Uterus (tissue), 4 donors: ENCODE measurements around the gene SLC17A7. TPM values are rescaled to one million over a fixed set of nuclear protein-coding genes. Genes with fewer than 3 reads are reported as not detected.
"Not testable (repeated sequence)": the region's sequence is repeated elsewhere in the genome, so short reads cannot be mapped to it uniquely, and the experiment has no call there.

ENCODE experiments used
- DNase-seq, 2 donors: peaks; one replicate each; pipeline ENCODE4 v3.0.0-alpha.2; 2019 to 2020
- H3K27ac ChIP-seq, 2 donors: fragments of 200-600 bp; sonication (generic); 1 replicate in 1 of 2; 2 replicates in 1 of 2; pipeline ENCODE4 v1.5.1; 2016 to 2018
- H3K27me3 ChIP-seq, 2 donors: fragments of 200-600 bp; sonication (generic); one replicate each; pipeline ENCODE4 v1.5.1; 2018 to 2019; ENCODE audit warnings: control low read depth in 1 of 2
- H3K36me3 ChIP-seq, 2 donors: fragments of 200-600 bp; sonication (generic); one replicate each; pipeline ENCODE4 v1.5.1; 2019; ENCODE audit warnings: control low read depth in 1 of 2
- H3K4me1 ChIP-seq, 2 donors: fragments of 200-600 bp; sonication (generic); one replicate each; pipeline ENCODE4 v1.5.1; 2018 to 2019; ENCODE audit warnings: control low read depth in 1 of 2
- H3K4me3 ChIP-seq, 2 donors: fragments of 200-600 bp; sonication (generic); 1 replicate in 1 of 2; 2 replicates in 1 of 2; pipeline ENCODE4 v1.5.1; 2018 to 2019; ENCODE audit warnings: mild to moderate bottlenecking in 1 of 2
- H3K9me3 ChIP-seq, 2 donors: fragments of 200-600 bp; sonication (generic); one replicate each; pipeline ENCODE4 v1.5.1; 2019; ENCODE audit warnings: control low read depth in 1 of 2
- CTCF ChIP-seq, 4 experiments: fragments of 200-600 bp in 2 of 4; fragments of 450-650 bp in 2 of 4; sonication (generic) in 2 of 4; IDR thresholded peaks; one replicate each; pipeline ENCODE4 v1.5.1; 2016 to 2019; ENCODE audit warnings: antibody characterized with exemption in 4 of 4, mild to moderate bottlenecking in 2 of 4, moderate library complexity in 1 of 4
- POLR2A ChIP-seq, 2 donors: fragments of 450-650 bp; IDR thresholded peaks; one replicate each; pipeline ENCODE4 v1.6.1; 2016; ENCODE audit warnings: antibody characterized with exemption in 2 of 2, mild to moderate bottlenecking in 1 of 2, moderate library complexity in 1 of 2
- intact Hi-C: fragments of 100-400 bp; cut with DNase I; formaldehyde crosslinking; loops from one replicate; pipeline ENCODE4 v1.15.1; 2023; ENCODE audit warnings: low total_unique reads
- total RNA-seq, 4 donors: library from RNA; depleted of rRNA in 3 of 4; stranded (reverse); fragments of >200 nt in 3 of 4; gene quantifications; one replicate each; pipeline versions ENCODE4 v1.1.0 to v1.2.4, GENCODE V29; 2014 to 2023
- donor health status: DM: yes; HTN: yes; CAD: no.

Gene SLC17A7
- total RNA-seq, 4 donors from 2014 or later, result 1.3 to 5.6 (median 1.9) TPM; not detected in 1

- Histone ChIP-seq H3K27me3 (no peaks in the 10 kb centered on the region), H3K27ac (peak overlapping the region; percentile 82 to 91), H3K4me3 (peak overlapping the region; percentile 76 to 79), H3K36me3 (no peaks in the 10 kb centered on the region), H3K4me1 (peaks cover 0 to 4% of the 10 kb centered on the region in 2 donors), H3K9me3 (no peaks in the 10 kb centered on the region)
- no peak for DNase-seq
- TF ChIP-seq CTCF (IDR thresholded peaks at IDR 0.05), result no peak
- no peak for TF ChIP-seq POLR2A (IDR thresholded peaks at IDR 0.05)
- intact Hi-C loops, result no loop called here
Observed at GRCh38 chr19:49474542-49474924, 33.2 kb upstream of the SLC17A7 start.

- Histone ChIP-seq H3K4me3 (peak within 1 kb of the TSS; percentile 76 to 79), H3K9me3 (no peaks in the 10 kb centered on the region), H3K4me1 (peaks cover 0 to 4% of the 10 kb centered on the region in 2 donors), H3K27me3 (no peaks in the 10 kb centered on the region), H3K27ac (peak within 1 kb of the TSS; percentile 82 to 91), H3K36me3 (no peaks in the 10 kb centered on the region)
- peak; percentile 80 for DNase-seq
- peak; percentile 97 to 100 (median 98) for TF ChIP-seq CTCF (IDR thresholded peaks at IDR 0.05)
- TF ChIP-seq POLR2A (IDR thresholded peaks at IDR 0.05), result peak in 1 of 2 donors; percentile 38
- intact Hi-C loops, result no loop called here
Observed at GRCh38 chr19:49473868-49474541, 32.7 kb upstream of the SLC17A7 start, which contains the start of gene FLT3LG. Gene FLT3LG (plus strand): TSS chr19:49474215. CDS start chr19:49474640, 425 bp downstream.

GRCh38 chr19:49473501-49473867 lies 32.2 kb upstream of the SLC17A7 start:
- H3K4me1 ChIP-seq, H3K9me3 ChIP-seq, H3K27me3 ChIP-seq, DNase-seq, H3K36me3 ChIP-seq, intact Hi-C loops: not testable (repeated sequence)
- H3K4me3 ChIP-seq, result peak overlapping the region; percentile 76 to 79
- peak overlapping the region; percentile 82 to 91 for H3K27ac ChIP-seq

GRCh38 chr19:49472936-49473335 lies 31.6 kb upstream of the SLC17A7 start:
- no peaks in the 10 kb centered on the region for H3K4me1 ChIP-seq
- intact Hi-C loops, result no loop called here
- H3K4me3 ChIP-seq, result no peak overlapping the region
- TF ChIP-seq CTCF (IDR thresholded peaks at IDR 0.05) (no peak), POLR2A (IDR thresholded peaks at IDR 0.05) (no peak)
- DNase-seq, result no peak
- no peaks in the 10 kb centered on the region for H3K9me3 ChIP-seq
- no peaks in the 10 kb centered on the region for H3K36me3 ChIP-seq
- peak overlapping the region in 1 of 2 donors; percentile 91 for H3K27ac ChIP-seq
- no peaks in the 10 kb centered on the region for H3K27me3 ChIP-seq

GRCh38 chr19:49470615-49470978 lies 29.3 kb upstream of the SLC17A7 start:
- no peak overlapping the region for H3K27ac ChIP-seq
- intact Hi-C loops, result no loop called here

More at GRCh38 chr19:49470615-49470978, 29.3 kb upstream of the SLC17A7 start:
- no peak for DNase-seq
- H3K4me3 ChIP-seq, result no peak overlapping the region
- H3K27me3 ChIP-seq, result no peaks in the 10 kb centered on the region
- H3K4me1 ChIP-seq, result no peaks in the 10 kb centered on the region
- no peaks in the 10 kb centered on the region for H3K36me3 ChIP-seq
- no peaks in the 10 kb centered on the region for H3K9me3 ChIP-seq
- no peak for TF ChIP-seq CTCF (IDR thresholded peaks at IDR 0.05)
- no peak for TF ChIP-seq POLR2A (IDR thresholded peaks at IDR 0.05)
